Measurements from ENCODE around the gene MCU. TPM values are rescaled to one million over a fixed set of nuclear protein-coding genes. Genes with fewer than 3 reads are reported as not detected.

The MCU gene
- total and polyA plus RNA-seq, 2 of the 4 experiments (the other 2 are of a cell fraction), result 36.2 to 36.7 TPM

DNA sequence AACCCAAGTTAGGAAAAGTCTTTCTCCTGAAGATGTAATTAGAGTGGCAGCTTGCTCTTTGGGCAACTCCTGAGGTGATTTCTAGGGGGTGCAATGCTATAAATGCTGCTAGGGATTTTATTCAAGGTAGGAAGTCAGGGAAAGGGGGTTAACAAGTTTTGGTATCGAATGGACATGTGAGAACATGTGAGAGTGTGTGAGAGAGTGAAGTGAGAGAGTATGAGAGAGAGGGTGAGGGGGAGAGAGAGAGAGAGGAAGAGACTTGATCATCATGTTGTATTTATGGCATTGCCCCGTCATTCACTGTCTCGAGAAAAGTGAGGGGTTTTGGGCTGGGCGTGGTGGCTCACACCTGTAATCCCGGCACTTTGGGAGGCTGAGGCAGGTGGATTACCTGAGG, 50.9 kb downstream of the MCU start:
- Histone ChIP-seq H4K20me1 (ENCODE audit: insufficient read depth, low read length) (peaks cover 6% of the 10 kb centered on the region; the same call in 1 of the 2 replicates), H2BK120ac (ENCODE audit: low read depth, low read length) (no peak overlapping the region), H3K9me3 (ENCODE audit: control insufficient read depth, insufficient read depth, low read length) (no peaks in the 10 kb centered on the region), H2BK20ac (ENCODE audit: low read depth, low read length) (no peak overlapping the region), H3K18ac (ENCODE audit: low read depth, low read length) (no peak overlapping the region), H3K4me2 (ENCODE audit: low read depth, low read length) (no peak overlapping the region), H4K5ac (ENCODE audit: low read depth, low read length) (no peak overlapping the region), H3K9ac (ENCODE audit: low read depth, low read length) (no peak overlapping the region), H3K56ac (ENCODE audit: extremely low read depth, insufficient read depth, low read length) (no peak overlapping the region), H2AK9ac (replicated peaks; ENCODE audit: low read depth, low read length, poor library complexity) (no peak overlapping the region), H3K4ac (ENCODE audit: low read depth, low read length) (no peak overlapping the region), H3K23ac (ENCODE audit: low read depth, low read length) (no peak overlapping the region), H3K4me1 (ENCODE audit: control insufficient read depth, insufficient read depth, low read length) (peaks cover 17% of the 10 kb centered on the region), H3K27me3 (ENCODE audit: control insufficient read depth, insufficient read depth, low read length) (no peaks in the 10 kb centered on the region), H2AK5ac (ENCODE audit: low read depth, low read length) (no peak overlapping the region), H3K27ac (ENCODE audit: insufficient read depth, low read length) (no peak overlapping the region), H3K36me3 (ENCODE audit: control insufficient read depth, insufficient read depth, low read length) (no peaks in the 10 kb centered on the region), H3K9me1 (ENCODE audit: insufficient read depth, low read length) (peaks cover 8% of the 10 kb centered on the region), H3K4me3 (ENCODE audit: insufficient read depth, low read depth, low read length) (no peak overlapping the region), H4K8ac (ENCODE audit: low read depth in 2 of 2, low read length in 2 of 2) (no peak overlapping the region), H2BK15ac (ENCODE audit: low read depth, low read length) (no peak overlapping the region), H3K79me1 (ENCODE audit: low read depth in 1 of 2, low read length in 2 of 2) (peaks cover 28 to 61% of the 10 kb centered on the region in 2 experiments), H2AFZ (replicated peaks; ENCODE audit: low read length, poor library complexity) (no peak overlapping the region), H3K14ac (replicated peaks; ENCODE audit: low read depth, low read length) (no peak overlapping the region), H2BK5ac (ENCODE audit: low read depth, low read length, poor library complexity, severe bottlenecking) (no peak overlapping the region), H4K91ac (ENCODE audit: insufficient read depth, low read depth, low read length) (no peak overlapping the region)
- ChIA-PET CTCF (no interaction called here), POLR2A (ENCODE audit: unreplicated experiment) (no interaction called here)
- 100% methylated on average over 1 to 5 of the region's 5 CpGs for WGBS, 2 experiments (ENCODE audit: extremely low coverage in 2 of 2, insufficient read length in 1 of 2)
- in situ Hi-C loops (cut with MboI; ENCODE audit: low sequenced_read_pairs) (no loop called here), dilution Hi-C loops (cut with HindIII; ENCODE audit: low sequenced_read_pairs, unreplicated experiment) (no loop called here), intact Hi-C loops (cut with micrococcal nuclease) (no loop called here)
- ATAC-seq (ENCODE audit: low read depth), result no peak
- TF ChIP-seq, protein P1, sequence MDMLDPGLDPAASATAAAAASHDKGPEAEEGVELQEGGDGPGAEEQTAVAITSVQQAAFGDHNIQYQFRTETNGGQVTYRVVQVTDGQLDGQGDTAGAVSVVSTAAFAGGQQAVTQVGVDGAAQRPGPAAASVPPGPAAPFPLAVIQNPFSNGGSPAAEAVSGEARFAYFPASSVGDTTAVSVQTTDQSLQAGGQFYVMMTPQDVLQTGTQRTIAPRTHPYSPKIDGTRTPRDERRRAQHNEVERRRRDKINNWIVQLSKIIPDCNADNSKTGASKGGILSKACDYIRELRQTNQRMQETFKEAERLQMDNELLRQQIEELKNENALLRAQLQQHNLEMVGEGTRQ (IDR thresholded peaks at IDR 0.05; ENCODE audit: low read depth, low read length), result no peak
- no peak for TF ChIP-seq CHD1 (IDR thresholded peaks at IDR 0.05; ENCODE audit: low read depth, low read length)
- no peak for TF ChIP-seq NFE2L2 (IDR thresholded peaks at IDR 0.05; ENCODE audit: low read depth, low read length)
- TF ChIP-seq RAD21 (IDR thresholded peaks at IDR 0.05; ENCODE audit: low read length), result no peak
- no peak for TF ChIP-seq CEBPB (IDR thresholded peaks at IDR 0.05; ENCODE audit: low read depth, low read length)
- TF ChIP-seq, protein P2, sequence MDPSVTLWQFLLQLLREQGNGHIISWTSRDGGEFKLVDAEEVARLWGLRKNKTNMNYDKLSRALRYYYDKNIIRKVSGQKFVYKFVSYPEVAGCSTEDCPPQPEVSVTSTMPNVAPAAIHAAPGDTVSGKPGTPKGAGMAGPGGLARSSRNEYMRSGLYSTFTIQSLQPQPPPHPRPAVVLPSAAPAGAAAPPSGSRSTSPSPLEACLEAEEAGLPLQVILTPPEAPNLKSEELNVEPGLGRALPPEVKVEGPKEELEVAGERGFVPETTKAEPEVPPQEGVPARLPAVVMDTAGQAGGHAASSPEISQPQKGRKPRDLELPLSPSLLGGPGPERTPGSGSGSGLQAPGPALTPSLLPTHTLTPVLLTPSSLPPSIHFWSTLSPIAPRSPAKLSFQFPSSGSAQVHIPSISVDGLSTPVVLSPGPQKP (IDR thresholded peaks at IDR 0.05; ENCODE audit: borderline replicate concordance, low read depth, low read length), result no peak
- no peak for TF ChIP-seq MXI1 (IDR thresholded peaks at IDR 0.05; ENCODE audit: borderline replicate concordance, low read depth, low read length)
- no peak for TF ChIP-seq BHLHE40 (IDR thresholded peaks at IDR 0.05; ENCODE audit: low read depth, low read length)
- no peak for TF ChIP-seq MAFK (IDR thresholded peaks at IDR 0.05; ENCODE audit: low read depth, low read length)
- no peak for TF ChIP-seq POLR2A (IDR thresholded peaks at IDR 0.05; ENCODE audit: low read depth, low read length)
- TF ChIP-seq RCOR1 (IDR thresholded peaks at IDR 0.05; ENCODE audit: insufficient replicate concordance, low read length), result no peak
- TF ChIP-seq MAZ (IDR thresholded peaks at IDR 0.05; ENCODE audit: borderline replicate concordance, low read depth, low read length), result no peak
- DNase-seq, result no peak
- BruUV-seq (replicated peaks), result no TSS peak

All from IMR-90 (cell line).